ENCODE results near the gene SLAMF9.
A peak's percentile ranks its signal among the peaks of the same experiment; 100 is the strongest.

Gene SLAMF9

GRCh38 chr1:159924791-159925718 lies 29.0 kb downstream of the SLAMF9 start, which contains the start of gene TAGLN2:
TSS of gene TAGLN2 (minus strand) at chr1:159925507. CDS start at chr1:159920509, 4,998 bp downstream.
- no peak for FAIRE-seq
- TF ChIP-seq CTCF (IDR thresholded peaks at IDR 0.05; ENCODE audit: insufficient read depth, missing control alignments), result no peak
- DNase-seq (ENCODE audit: insufficient read length, low spot score), result peak; percentile 99

GRCh38 chr1:159924025-159924790 lies 29.8 kb downstream of the SLAMF9 start:
- DNase-seq (ENCODE audit: insufficient read length, low spot score), result no peak
- no peak for TF ChIP-seq CTCF (IDR thresholded peaks at IDR 0.05; ENCODE audit: insufficient read depth, missing control alignments)
- no peak for FAIRE-seq

GRCh38 chr1:159923203-159924024 lies 30.6 kb downstream of the SLAMF9 start:
- DNase-seq (ENCODE audit: insufficient read length, low spot score), result no peak
- no peak for FAIRE-seq

GRCh38 chr1:159922511-159923202 lies 31.4 kb downstream of the SLAMF9 start:
- DNase-seq (ENCODE audit: insufficient read length, low spot score), result no peak
- no peak for FAIRE-seq
- TF ChIP-seq CTCF (IDR thresholded peaks at IDR 0.05; ENCODE audit: insufficient read depth, missing control alignments), result no peak

More at GRCh38 chr1:159923203-159924024, 30.6 kb downstream of the SLAMF9 start:
- no peak for TF ChIP-seq CTCF (IDR thresholded peaks at IDR 0.05; ENCODE audit: insufficient read depth, missing control alignments)

GRCh38 chr1:159921700-159922504 lies 32.1 kb downstream of the SLAMF9 start:
- TF ChIP-seq CTCF (IDR thresholded peaks at IDR 0.05; ENCODE audit: insufficient read depth, missing control alignments), result no peak
- FAIRE-seq (no peak), DNase-seq (ENCODE audit: insufficient read length, low spot score) (no peak)
